Keratinocyte (primary cell): ENCODE results near the gene NXF3. TPM values are rescaled to one million over a fixed set of nuclear protein-coding genes. Genes with fewer than 3 reads are reported as not detected.

Experiments
- polyA plus RNA-seq, 5 experiments: library from polyadenylated mRNA; depleted of rRNA in 3 of 5; stranded (reverse) in 3 of 5; stranded (forward) in 1 of 5; unstranded in 1 of 5; fragments of >200 nt; gene quantifications; 1 replicate in 1 of 5; 2 replicates in 3 of 5; 3 replicates in 1 of 5; pipeline versions ENCODE4 v1.2.1 to v1.2.3, GENCODE V29; 2011 to 2012; ENCODE audit warnings: missing spikeins in 2 of 5, low read depth in 1 of 5, low replicate concordance in 1 of 5

The NXF3 gene
- polyA plus RNA-seq, 1 donor (not counting 4 experiments of a cell fraction or from before 2014, with no cell fraction given) = 0.29 TPM

Other genes starting within 250 kb of the NXF3 start
- 0.07 to 0.09 TPM in 2 of 3 replicates, not detected in the other for gene RAB40AL, start 155.9 kb downstream of the NXF3 start, polyA plus RNA-seq
- 2.5 to 24.6 TPM (median 6.4 TPM) in 3 replicates for gene BEX1, start 29.0 kb downstream of the NXF3 start, polyA plus RNA-seq
- 11.8 to 20.0 TPM (median 14.3 TPM) in 3 replicates for gene BEX4, start 122.0 kb upstream of the NXF3 start, polyA plus RNA-seq
- gene TCEAL8, start 162.0 kb upstream of the NXF3 start, polyA plus RNA-seq = 45.6 to 84.7 TPM (median 53.6 TPM) in 3 replicates
- gene TCEAL5, start 183.6 kb upstream of the NXF3 start, polyA plus RNA-seq = not detected in 3 replicates
- 4.5 to 6.5 TPM (median 5.9 TPM) in 3 replicates for gene BEX2, start 217.8 kb upstream of the NXF3 start, polyA plus RNA-seq
- gene TCEAL7, start 237.1 kb upstream of the NXF3 start, polyA plus RNA-seq = 0.08 to 0.25 TPM (median 0.10 TPM) in 3 replicates